Measurements from ENCODE around the gene KLHL7. TPM values are rescaled to one million over a fixed set of nuclear protein-coding genes. Genes with fewer than 3 reads are reported as not detected.

KLHL7 gene
- total RNA-seq, 2 experiments from 2014 or later, result 14.3 to 19.6 TPM

GRCh38 chr7:23167691-23168090, 62.1 kb downstream of the KLHL7 start:
- H3K27me3 Mint-ChIP-seq, result no peaks in the 10 kb centered on the region
- no peak for DNase-seq
- no peaks in the 10 kb centered on the region for H3K9me3 Mint-ChIP-seq
- no peaks in the 10 kb centered on the region for H3K27me3 ChIP-seq (ENCODE audit: control insufficient read depth in 1 of 2, insufficient read depth in 2 of 2, low read length in 2 of 2)
- H3K36me3 Mint-ChIP-seq (ENCODE audit: low read depth), result peaks cover 18% of the 10 kb centered on the region
- H3K4me3 Mint-ChIP-seq, result no peak overlapping the region
- H3K36me3 ChIP-seq (ENCODE audit: insufficient read depth, low read length), result peaks cover 7% of the 10 kb centered on the region
- H3K27ac ChIP-seq (ENCODE audit: low read depth in 1 of 2, low read length in 2 of 2), result no peak overlapping the region
- CTCF ChIA-PET, result no interaction called here
- no peak for ATAC-seq (ENCODE audit: poor library complexity)
- POLR2A ChIA-PET, result no interaction called here
- intact Hi-C loops (cut with DNase I, micrococcal nuclease), result no loop called here
- no peak for TF ChIP-seq CTCF (IDR thresholded peaks at IDR 0.05)
- no peaks in the 10 kb centered on the region for H3K4me1 Mint-ChIP-seq (ENCODE audit: low read depth)
- H3K9me3 ChIP-seq (ENCODE audit: control insufficient read depth in 1 of 2, insufficient read depth in 1 of 2, low read length in 2 of 2), result no peaks in the 10 kb centered on the region
- no peak overlapping the region for H3K4me3 ChIP-seq (ENCODE audit: low read length)
- H3K27ac Mint-ChIP-seq, result no peak overlapping the region
- no peaks in the 10 kb centered on the region for H3K4me1 ChIP-seq (ENCODE audit: insufficient read depth, low read length)

GRCh38 chr7:23168111-23168885, 62.7 kb downstream of the KLHL7 start:
- ATAC-seq (ENCODE audit: poor library complexity) (no peak), DNase-seq (no peak)
- ChIA-PET CTCF (no interaction called here), POLR2A (no interaction called here)
- no peaks in the 10 kb centered on the region for H3K4me1 ChIP-seq (ENCODE audit: insufficient read depth, low read length)
- Mint-ChIP-seq H3K36me3 (ENCODE audit: low read depth) (peaks cover 20% of the 10 kb centered on the region), H3K9me3 (no peaks in the 10 kb centered on the region), H3K4me1 (ENCODE audit: low read depth) (no peaks in the 10 kb centered on the region), H3K27me3 (no peaks in the 10 kb centered on the region), H3K27ac (no peak overlapping the region), H3K4me3 (no peak overlapping the region)
- H3K9me3 ChIP-seq (ENCODE audit: control insufficient read depth in 1 of 2, insufficient read depth in 1 of 2, low read length in 2 of 2), result no peaks in the 10 kb centered on the region
- intact Hi-C loops (cut with DNase I, micrococcal nuclease), result no loop called here
- TF ChIP-seq CTCF (IDR thresholded peaks at IDR 0.05), result no peak
- no peak overlapping the region for H3K4me3 ChIP-seq (ENCODE audit: low read length)
- H3K36me3 ChIP-seq (ENCODE audit: insufficient read depth, low read length), result peaks cover 7% of the 10 kb centered on the region
- no peak overlapping the region for H3K27ac ChIP-seq (ENCODE audit: low read depth in 1 of 2, low read length in 2 of 2)
- H3K27me3 ChIP-seq (ENCODE audit: control insufficient read depth in 1 of 2, insufficient read depth in 2 of 2, low read length in 2 of 2), result no peaks in the 10 kb centered on the region

GRCh38 chr7:23175938-23176337, 70.4 kb downstream of the KLHL7 start:
- intact Hi-C loops (cut with DNase I, micrococcal nuclease), result no loop called here
- Histone ChIP-seq H3K9me3 (ENCODE audit: control insufficient read depth in 1 of 2, insufficient read depth in 1 of 2, low read length in 2 of 2) (no peaks in the 10 kb centered on the region), H3K27me3 (ENCODE audit: control insufficient read depth in 1 of 2, insufficient read depth in 2 of 2, low read length in 2 of 2) (no peaks in the 10 kb centered on the region), H3K4me3 (ENCODE audit: low read length) (no peak overlapping the region), H3K27ac (ENCODE audit: low read depth in 1 of 2, low read length in 2 of 2) (no peak overlapping the region), H3K4me1 (ENCODE audit: insufficient read depth, low read length) (peaks cover 1% of the 10 kb centered on the region), H3K36me3 (ENCODE audit: insufficient read depth, low read length) (no peaks in the 10 kb centered on the region)
- no peak overlapping the region for H3K27ac Mint-ChIP-seq
- peaks cover 21% of the 10 kb centered on the region for H3K36me3 Mint-ChIP-seq (ENCODE audit: low read depth)
- DNase-seq, result no peak
- ChIA-PET POLR2A (interaction anchor here (1.5 to 1.7 kb wide), 2 partner anchors 70 kb away, joined by 4 to 5 read pairs; no protein-coding TSS in a partner anchor), CTCF (interaction anchor here (0.7 kb wide), 1 partner anchor 371 kb away, joined by 5 read pairs; no protein-coding TSS in a partner anchor)
- no peak for ATAC-seq (ENCODE audit: poor library complexity)
- peaks cover 4% of the 10 kb centered on the region for H3K4me1 Mint-ChIP-seq (ENCODE audit: low read depth)
- no peak overlapping the region for H3K4me3 Mint-ChIP-seq
- H3K9me3 Mint-ChIP-seq, result no peaks in the 10 kb centered on the region
- H3K27me3 Mint-ChIP-seq, result no peaks in the 10 kb centered on the region
- TF ChIP-seq CTCF (IDR thresholded peaks at IDR 0.05), result no peak

Measured in CD4-positive, alpha-beta T cell (primary cell).